Coronary artery (tissue), 2 donors: ENCODE results near the gene ADAMTSL2.

Experiments used
- DNase-seq: peaks from one replicate; pipeline ENCODE4 v3.0.0-alpha.2; 2017; ENCODE audit warnings: low spot score
- H3K27ac ChIP-seq, 2 donors: fragments of 200-600 bp; sonication (generic); one replicate each; pipeline ENCODE4 v1.5.1; 2016 to 2019
- H3K4me3 ChIP-seq: fragments of 200-600 bp; sonication (generic); 2 replicates; pipeline ENCODE4 v1.5.1; 2016; ENCODE audit warnings: mild to moderate bottlenecking, moderate library complexity
- CTCF ChIP-seq: fragments of 200-600 bp; sonication (generic); IDR thresholded peaks from one replicate; pipeline ENCODE4 v1.5.1; 2019; ENCODE audit warnings: antibody characterized with exemption

The ADAMTSL2 gene

GRCh38 chr9:133518200-133518599 is 16.3 kb upstream of the ADAMTSL2 start:
- Histone ChIP-seq H3K4me3 (no peak overlapping the region), H3K27ac (no peak overlapping the region)
- no peak for TF ChIP-seq CTCF
- DNase-seq: no peak

- DNase-seq: no peak
- TF ChIP-seq CTCF: no peak
- Histone ChIP-seq H3K27ac (no peak overlapping the region), H3K4me3 (no peak overlapping the region)
Observed at GRCh38 chr9:133518706-133519449, 15.6 kb upstream of the ADAMTSL2 start.

GRCh38 chr9:133519693-133520092 is 14.8 kb upstream of the ADAMTSL2 start:
- DNase-seq: no peak
- TF ChIP-seq CTCF: no peak
- H3K4me3 ChIP-seq: no peak overlapping the region
- H3K27ac ChIP-seq: no peak overlapping the region

GRCh38 chr9:133520121-133520835 is 14.2 kb upstream of the ADAMTSL2 start:
- no peak for TF ChIP-seq CTCF

GRCh38 chr9:133521122-133522072 is 13.1 kb upstream of the ADAMTSL2 start:
- DNase-seq: no peak
- no peak overlapping the region for H3K4me3 ChIP-seq
- no peak for TF ChIP-seq CTCF
- H3K27ac ChIP-seq: no peak overlapping the region

More at GRCh38 chr9:133520121-133520835, 14.2 kb upstream of the ADAMTSL2 start:
- DNase-seq: no peak
- Histone ChIP-seq H3K4me3 (no peak overlapping the region), H3K27ac (no peak overlapping the region)

- TF ChIP-seq CTCF: no peak
- no peak overlapping the region for H3K27ac ChIP-seq
- DNase-seq: no peak
- no peak overlapping the region for H3K4me3 ChIP-seq
Observed at GRCh38 chr9:133522073-133522910, 12.2 kb upstream of the ADAMTSL2 start.
